GM13977 (cell line): Measurements from ENCODE around the gene PTPN21.

ENCODE experiments used
- DNase-seq: peaks from one replicate; pipeline ENCODE4 v3.0.0; 2012; ENCODE audit warnings: low spot score
- CTCF ChIP-seq: IDR thresholded peaks from 2 replicates; pipeline ENCODE4 v1.5.1; 2012; ENCODE audit warnings: mild to moderate bottlenecking, control low read depth; ENCODE audit not compliant: insufficient read depth; ENCODE audit errors: extremely low read depth, missing control alignments
- in situ Hi-C: fragments of 300-500 bp; cut with MboI; formaldehyde crosslinking; loops from one replicate; pipeline ENCODE4 v1.12.0; 2022; ENCODE audit warnings: low sequenced_read_pairs, low pct_unique_long_range_greater_than_20kb, mixed read lengths, inconsistent platforms; ENCODE audit not compliant: unreplicated experiment

The PTPN21 gene

GRCh38 chr14:88470542-88471440, 84.0 kb downstream of the PTPN21 start:
- DNase-seq = no peak
- TF ChIP-seq CTCF = no peak
- in situ Hi-C loops = no loop called here

- in situ Hi-C loops = no loop called here
- TF ChIP-seq CTCF = no peak
- no peak for DNase-seq
Measured at GRCh38 chr14:88468406-88468805, 86.4 kb downstream of the PTPN21 start.

GRCh38 chr14:88463318-88463717, 91.5 kb downstream of the PTPN21 start:
- in situ Hi-C loops = no loop called here
- DNase-seq = peak; percentile 54
- peak; percentile 54 for TF ChIP-seq CTCF

GRCh38 chr14:88454886-88455285, 99.9 kb downstream of the PTPN21 start:
- no peak for TF ChIP-seq CTCF
- in situ Hi-C loops = no loop called here
- no peak for DNase-seq

- no peak for TF ChIP-seq CTCF
- no peak for DNase-seq
- in situ Hi-C loops = no loop called here
Measured at GRCh38 chr14:88452231-88452630, 102.6 kb downstream of the PTPN21 start.

- no peak for TF ChIP-seq CTCF
- no peak for DNase-seq
- in situ Hi-C loops = no loop called here
Measured at GRCh38 chr14:88439088-88439487, 115.7 kb downstream of the PTPN21 start.
